ENCODE data around the gene IL37. TPM values are rescaled to one million over a fixed set of nuclear protein-coding genes. Genes with fewer than 3 reads are reported as not detected.

Gene IL37
- total and polyA plus RNA-seq, 2 donors (not counting 3 experiments of a cell fraction or from before 2014, with no cell fraction given) = not detected

DNA sequence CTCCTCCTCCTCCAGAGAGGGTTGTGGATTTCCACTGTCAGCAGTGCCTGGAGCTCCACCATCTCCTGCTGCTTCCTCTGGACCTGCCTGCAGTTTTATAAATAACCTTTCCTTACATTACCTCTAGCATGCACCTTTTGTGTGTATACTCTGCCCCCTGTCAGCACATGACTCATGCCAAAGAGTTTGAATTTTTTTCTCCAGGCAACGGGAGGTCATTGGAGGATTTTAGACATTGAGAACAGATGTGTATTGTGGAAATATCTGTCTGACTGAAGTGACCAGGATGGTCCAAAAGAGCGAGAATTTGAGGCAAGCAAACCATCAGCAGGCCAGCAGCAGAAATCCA, 31.7 kb downstream of the IL37 start:
- no peak for DNase-seq (ENCODE audit: low read depth, low spot score)
- BruUV-seq (replicated peaks) = no TSS peak
- Histone ChIP-seq H3K4me1 (ENCODE audit: control insufficient read depth, extremely low read depth, insufficient read depth, low read length) (no peaks in the 10 kb centered on the region), H3K36me3 (ENCODE audit: control insufficient read depth in 2 of 2, extremely low read depth in 1 of 2, insufficient read depth in 2 of 2, low read length in 2 of 2) (no peaks in the 10 kb centered on the region), H3K9me3 (replicated peaks; ENCODE audit: control insufficient read depth, insufficient read depth, low read length) (no peaks in the 10 kb centered on the region), H3K4me2 (ENCODE audit: insufficient read depth, low read length) (no peak overlapping the region), H3K27me3 (ENCODE audit: control insufficient read depth in 2 of 2, insufficient read depth in 2 of 2, low read length in 2 of 2) (peaks cover 16 to 22% of the 10 kb centered on the region in 2 experiments), H2AFZ (ENCODE audit: low read depth, low read length) (no peak overlapping the region), H3K9me1 (replicated peaks; ENCODE audit: control insufficient read depth, extremely low read depth, insufficient read depth, low read length) (no peaks in the 10 kb centered on the region), H3K27ac (ENCODE audit: insufficient read depth, low read depth, low read length) (no peak overlapping the region), H3K79me2 (ENCODE audit: control insufficient read depth, insufficient read depth, low read length) (no peaks in the 10 kb centered on the region), H4K20me1 (replicated peaks; ENCODE audit: control insufficient read depth, extremely low read depth, insufficient read depth, low read length) (no peaks in the 10 kb centered on the region), H3K9ac (replicated peaks; ENCODE audit: extremely low read depth, insufficient read depth, low read length) (no peak overlapping the region), H3K4me3 (replicated peaks in 1 of 3; ENCODE audit: insufficient read depth in 1 of 3, low read depth in 1 of 3, low read length in 3 of 3) (no peak overlapping the region)
- CTCF ChIA-PET = interaction anchor here (1.1 to 4.9 kb wide), 32 partner anchors 9 to 362 kb away, joined by 3 to 410 read pairs (median 10); partner anchors contain the start of genes CKAP2L and IL1A
- FAIRE-seq = no peak
- TF ChIP-seq, protein P1, sequence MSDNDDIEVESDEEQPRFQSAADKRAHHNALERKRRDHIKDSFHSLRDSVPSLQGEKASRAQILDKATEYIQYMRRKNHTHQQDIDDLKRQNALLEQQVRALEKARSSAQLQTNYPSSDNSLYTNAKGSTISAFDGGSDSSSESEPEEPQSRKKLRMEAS (IDR thresholded peaks at IDR 0.05; ENCODE audit: insufficient read depth, insufficient read length) = no peak
- TF ChIP-seq, protein P2, sequence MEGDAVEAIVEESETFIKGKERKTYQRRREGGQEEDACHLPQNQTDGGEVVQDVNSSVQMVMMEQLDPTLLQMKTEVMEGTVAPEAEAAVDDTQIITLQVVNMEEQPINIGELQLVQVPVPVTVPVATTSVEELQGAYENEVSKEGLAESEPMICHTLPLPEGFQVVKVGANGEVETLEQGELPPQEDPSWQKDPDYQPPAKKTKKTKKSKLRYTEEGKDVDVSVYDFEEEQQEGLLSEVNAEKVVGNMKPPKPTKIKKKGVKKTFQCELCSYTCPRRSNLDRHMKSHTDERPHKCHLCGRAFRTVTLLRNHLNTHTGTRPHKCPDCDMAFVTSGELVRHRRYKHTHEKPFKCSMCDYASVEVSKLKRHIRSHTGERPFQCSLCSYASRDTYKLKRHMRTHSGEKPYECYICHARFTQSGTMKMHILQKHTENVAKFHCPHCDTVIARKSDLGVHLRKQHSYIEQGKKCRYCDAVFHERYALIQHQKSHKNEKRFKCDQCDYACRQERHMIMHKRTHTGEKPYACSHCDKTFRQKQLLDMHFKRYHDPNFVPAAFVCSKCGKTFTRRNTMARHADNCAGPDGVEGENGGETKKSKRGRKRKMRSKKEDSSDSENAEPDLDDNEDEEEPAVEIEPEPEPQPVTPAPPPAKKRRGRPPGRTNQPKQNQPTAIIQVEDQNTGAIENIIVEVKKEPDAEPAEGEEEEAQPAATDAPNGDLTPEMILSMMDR (IDR thresholded peaks at IDR 0.05; ENCODE audit: extremely low read depth in 1 of 2, insufficient read depth in 1 of 2, low read depth in 1 of 2, low read length in 2 of 2) = no peak
- TF ChIP-seq JUN (IDR thresholded peaks at IDR 0.05; ENCODE audit: borderline replicate concordance, insufficient read depth, insufficient read length, low read depth) = no peak
- no peak for TF ChIP-seq FOS (IDR thresholded peaks at IDR 0.05; ENCODE audit: borderline replicate concordance, insufficient read depth, low read length)
- no peak for TF ChIP-seq MYC (IDR thresholded peaks at IDR 0.05; ENCODE audit: low read depth, low read length)
- TF ChIP-seq POLR2A (IDR thresholded peaks at IDR 0.05; ENCODE audit: low read depth, low read length) = no peak
- no peak for TF ChIP-seq GATA2 (IDR thresholded peaks at IDR 0.05; ENCODE audit: insufficient read depth, insufficient read length, low read depth, low read length)
- no peak for TF ChIP-seq EZH2 (IDR thresholded peaks at IDR 0.05; ENCODE audit: borderline replicate concordance, low read depth, low read length, severe bottlenecking)
- TF ChIP-seq POLR2AphosphoS5 (IDR thresholded peaks at IDR 0.05; ENCODE audit: insufficient read depth, low read depth, low read length) = no peak
- POLR2A ChIA-PET = interaction anchor here (1.5 kb wide), 1 partner anchor 193 kb away, joined by 9 read pairs; no protein-coding TSS in a partner anchor
- intact Hi-C loops (cut with micrococcal nuclease) = loop anchor here (5.0 kb wide), 1 partner anchor 130 kb away; no protein-coding TSS in a partner anchor
- dilution Hi-C loops (cut with MboI; ENCODE audit: extremely low pct_ligation_motif_present, low sequenced_read_pairs) = loop anchor here (25.0 kb wide), 1 partner anchor 180 kb away; the partner anchor contains the start of gene CKAP2L

All from endothelial cell of umbilical vein (primary cell).